ENCODE data around the gene ABAT. TPM values are rescaled to one million over a fixed set of nuclear protein-coding genes. Genes with fewer than 3 reads are reported as not detected.

ABAT gene
- total RNA-seq, 4 donors from 2014 or later, result 8.3 to 33.5 (median 29.0) TPM

GRCh38 chr16:8764525-8765250, 90.3 kb downstream of the ABAT start:
- no peak overlapping the region for H3K4me3 ChIP-seq
- H3K4me1 ChIP-seq, result no peaks in the 10 kb centered on the region
- no peaks in the 10 kb centered on the region for H3K27me3 ChIP-seq
- no peak for DNase-seq
- H3K9me3 ChIP-seq, result no peaks in the 10 kb centered on the region
- no peak overlapping the region for H3K27ac ChIP-seq
- peaks cover 0 to 20% (median 0%) of the 10 kb centered on the region in 3 donors for H3K36me3 ChIP-seq
- TF ChIP-seq CTCF (IDR thresholded peaks at IDR 0.05) (no peak), POLR2A (IDR thresholded peaks at IDR 0.05) (no peak)

- no peak for DNase-seq
- H3K36me3 ChIP-seq, result peaks cover 0 to 28% (median 0%) of the 10 kb centered on the region in 3 donors
- TF ChIP-seq CTCF (IDR thresholded peaks at IDR 0.05), result no peak
- no peak for TF ChIP-seq POLR2A (IDR thresholded peaks at IDR 0.05)
- no peaks in the 10 kb centered on the region for H3K4me1 ChIP-seq
- H3K27me3 ChIP-seq, result no peaks in the 10 kb centered on the region
- H3K27ac ChIP-seq, result no peak overlapping the region
- no peak overlapping the region for H3K4me3 ChIP-seq
- no peaks in the 10 kb centered on the region for H3K9me3 ChIP-seq
These were observed 92.8 kb downstream of the ABAT start for GRCh38 chr16:8767176-8767575.

GRCh38 chr16:8768283-8768682, 93.9 kb downstream of the ABAT start:
- no peaks in the 10 kb centered on the region for H3K27me3 ChIP-seq

GRCh38 chr16:8768692-8769091, 94.3 kb downstream of the ABAT start:
- no peaks in the 10 kb centered on the region for H3K27me3 ChIP-seq
- no peak for DNase-seq
- no peaks in the 10 kb centered on the region for H3K4me1 ChIP-seq
- no peaks in the 10 kb centered on the region for H3K9me3 ChIP-seq
- H3K36me3 ChIP-seq, result peaks cover 0 to 28% (median 0%) of the 10 kb centered on the region in 3 donors
- H3K4me3 ChIP-seq, result no peak overlapping the region
- no peak for TF ChIP-seq CTCF (IDR thresholded peaks at IDR 0.05)
- no peak overlapping the region for H3K27ac ChIP-seq

More at GRCh38 chr16:8768283-8768682, 93.9 kb downstream of the ABAT start:
- H3K27ac ChIP-seq, result no peak overlapping the region
- H3K4me3 ChIP-seq, result no peak overlapping the region
- H3K4me1 ChIP-seq, result no peaks in the 10 kb centered on the region
- no peaks in the 10 kb centered on the region for H3K9me3 ChIP-seq
- peaks cover 0 to 28% (median 0%) of the 10 kb centered on the region in 3 donors for H3K36me3 ChIP-seq
- no peak for DNase-seq
- TF ChIP-seq POLR2A (IDR thresholded peaks at IDR 0.05), result no peak
- TF ChIP-seq CTCF (IDR thresholded peaks at IDR 0.05), result no peak

GRCh38 chr16:8773537-8773936, 99.1 kb downstream of the ABAT start:
- H3K27ac ChIP-seq, result no peak overlapping the region
- no peaks in the 10 kb centered on the region for H3K9me3 ChIP-seq
- no peak for DNase-seq

More at GRCh38 chr16:8773537-8773936, 99.1 kb downstream of the ABAT start:
- TF ChIP-seq CTCF (IDR thresholded peaks at IDR 0.05), result no peak
- TF ChIP-seq POLR2A (IDR thresholded peaks at IDR 0.05), result no peak
- no peaks in the 10 kb centered on the region for H3K27me3 ChIP-seq
- H3K36me3 ChIP-seq, result peaks cover 0 to 49% (median 0%) of the 10 kb centered on the region in 3 donors
- H3K4me1 ChIP-seq, result no peaks in the 10 kb centered on the region
- H3K4me3 ChIP-seq, result no peak overlapping the region

All from Peyer's patch (tissue), 4 donors.